ENCODE results near the gene HEMK1.

HEMK1 gene

DNA sequence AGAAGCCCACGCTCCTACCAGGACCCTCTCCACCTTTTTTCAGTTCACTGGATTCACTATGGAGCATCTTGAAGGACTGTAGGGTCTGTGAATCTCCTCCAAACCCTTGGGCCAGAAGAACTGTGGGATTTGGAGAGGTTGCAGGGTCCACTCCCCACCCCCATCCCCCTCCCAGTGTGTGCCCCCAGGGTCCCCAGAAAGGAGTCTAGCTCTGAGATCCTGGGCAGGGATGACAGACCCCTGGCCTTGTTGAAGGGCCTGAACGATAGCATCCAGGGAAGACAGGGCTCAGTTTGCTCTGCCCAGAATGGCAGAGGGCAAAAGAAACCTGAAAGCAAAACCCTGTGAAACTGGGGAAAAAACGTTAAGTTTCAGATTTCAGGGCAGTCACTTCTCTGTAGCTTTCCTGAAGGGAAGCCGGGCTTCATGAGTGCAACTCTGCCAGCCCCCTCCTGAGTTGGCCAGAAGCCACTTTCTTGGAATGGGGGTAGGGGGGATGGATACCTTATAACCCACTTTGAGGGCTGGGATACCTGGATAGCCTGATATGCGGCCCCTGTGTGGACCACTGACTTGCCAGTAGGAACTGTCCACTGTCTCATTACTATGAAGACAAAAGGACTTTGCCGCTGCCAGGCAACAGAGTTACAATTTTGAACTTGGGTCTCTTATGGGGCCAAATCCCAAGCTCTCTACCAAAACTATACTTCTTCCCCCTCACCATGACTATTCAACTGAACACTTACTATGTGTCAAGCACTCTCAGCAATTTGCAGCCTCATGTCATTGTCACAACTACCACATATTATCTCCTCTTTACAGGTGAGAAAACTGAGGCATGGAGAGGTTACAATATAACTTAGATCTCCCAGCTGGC, 43.9 kb downstream of the HEMK1 start:
- H3K27me3 ChIP-seq (replicated peaks; ENCODE audit: control insufficient read depth, insufficient read depth, low read length, poor library complexity, severe bottlenecking): no peaks in the 10 kb centered on the region
- no peak for DNase-seq
- peaks cover 20% of the 10 kb centered on the region for H3K36me3 ChIP-seq (ENCODE audit: control insufficient read depth, insufficient read depth, low read length)
- H3K4me1 ChIP-seq (ENCODE audit: control insufficient read depth, insufficient read depth, low read length, poor library complexity, severe bottlenecking): peaks cover 58% of the 10 kb centered on the region
- peak overlapping the region; percentile 82 for H3K4me3 ChIP-seq (ENCODE audit: insufficient read depth, low read depth, low read length, poor library complexity, severe bottlenecking)
- H3K27ac ChIP-seq (ENCODE audit: insufficient read depth, low read length, poor library complexity, severe bottlenecking): peak overlapping the region; percentile 38
- no peaks in the 10 kb centered on the region for H3K9me3 ChIP-seq (ENCODE audit: control insufficient read depth, low read length)

GRCh38 chr3:50615190-50615589, 45.9 kb downstream of the HEMK1 start:
- Histone ChIP-seq H3K4me1 (ENCODE audit: control insufficient read depth, insufficient read depth, low read length, poor library complexity, severe bottlenecking) (peaks cover 64% of the 10 kb centered on the region), H3K27ac (ENCODE audit: insufficient read depth, low read length, poor library complexity, severe bottlenecking) (no peak overlapping the region), H3K27me3 (replicated peaks; ENCODE audit: control insufficient read depth, insufficient read depth, low read length, poor library complexity, severe bottlenecking) (no peaks in the 10 kb centered on the region), H3K4me3 (ENCODE audit: insufficient read depth, low read depth, low read length, poor library complexity, severe bottlenecking) (no peak overlapping the region), H3K9me3 (ENCODE audit: control insufficient read depth, low read length) (no peaks in the 10 kb centered on the region), H3K36me3 (ENCODE audit: control insufficient read depth, insufficient read depth, low read length) (peaks cover 3% of the 10 kb centered on the region)
- no peak for DNase-seq

- H3K27me3 ChIP-seq (replicated peaks; ENCODE audit: control insufficient read depth, insufficient read depth, low read length, poor library complexity, severe bottlenecking): no peaks in the 10 kb centered on the region
- peak overlapping the region; percentile 56 for H3K4me3 ChIP-seq (ENCODE audit: insufficient read depth, low read depth, low read length, poor library complexity, severe bottlenecking)
- peak; percentile 68 to 81 (median 69) for DNase-seq
- H3K4me1 ChIP-seq (ENCODE audit: control insufficient read depth, insufficient read depth, low read length, poor library complexity, severe bottlenecking): peaks cover 67% of the 10 kb centered on the region
- peak overlapping the region; percentile 88 for H3K27ac ChIP-seq (ENCODE audit: insufficient read depth, low read length, poor library complexity, severe bottlenecking)
- no peaks in the 10 kb centered on the region for H3K36me3 ChIP-seq (ENCODE audit: control insufficient read depth, insufficient read depth, low read length)
- H3K9me3 ChIP-seq (ENCODE audit: control insufficient read depth, low read length): no peaks in the 10 kb centered on the region
These were observed 46.9 kb downstream of the HEMK1 start for GRCh38 chr3:50616003-50616769.

GRCh38 chr3:50616770-50617095, 47.4 kb downstream of the HEMK1 start:
- Histone ChIP-seq H3K27ac (ENCODE audit: insufficient read depth, low read length, poor library complexity, severe bottlenecking) (peak overlapping the region; percentile 88), H3K9me3 (ENCODE audit: control insufficient read depth, low read length) (no peaks in the 10 kb centered on the region), H3K36me3 (ENCODE audit: control insufficient read depth, insufficient read depth, low read length) (no peaks in the 10 kb centered on the region), H3K27me3 (replicated peaks; ENCODE audit: control insufficient read depth, insufficient read depth, low read length, poor library complexity, severe bottlenecking) (no peaks in the 10 kb centered on the region), H3K4me3 (ENCODE audit: insufficient read depth, low read depth, low read length, poor library complexity, severe bottlenecking) (peak overlapping the region; percentile 56), H3K4me1 (ENCODE audit: control insufficient read depth, insufficient read depth, low read length, poor library complexity, severe bottlenecking) (peaks cover 70% of the 10 kb centered on the region)
- peak; percentile 94 to 95 (median 95) for DNase-seq

DNA sequence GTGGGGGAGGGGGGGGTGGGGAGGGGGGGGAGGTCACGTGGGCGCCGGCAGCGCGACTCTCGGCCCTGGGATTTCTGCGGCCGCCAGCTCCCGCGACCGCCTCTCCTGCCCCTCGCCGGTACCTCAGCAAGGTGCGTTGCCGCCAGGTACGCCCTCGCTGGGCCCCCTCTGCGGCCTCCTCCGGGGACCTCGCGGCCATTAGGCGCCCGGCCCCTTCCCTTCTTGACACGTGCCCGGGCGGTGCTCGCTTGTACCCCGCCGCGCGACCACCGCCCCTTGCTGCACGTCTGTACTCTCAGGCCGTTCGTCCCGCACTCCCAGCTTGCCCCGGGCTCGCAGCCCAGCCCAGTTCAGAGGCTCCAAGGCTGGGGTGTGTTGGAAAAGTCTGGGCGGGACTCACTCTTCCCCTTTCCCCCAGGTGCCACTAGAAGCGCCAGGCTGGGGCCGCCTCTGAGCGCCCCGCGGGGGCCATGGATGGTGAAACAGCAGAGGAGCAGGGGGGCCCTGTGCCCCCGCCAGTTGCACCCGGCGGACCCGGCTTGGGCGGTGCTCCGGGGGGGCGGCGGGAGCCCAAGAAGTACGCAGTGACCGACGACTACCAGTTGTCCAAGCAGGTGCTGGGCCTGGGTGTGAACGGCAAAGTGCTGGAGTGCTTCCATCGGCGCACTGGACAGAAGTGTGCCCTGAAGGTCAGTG, 47.9 kb downstream of the HEMK1 start, which contains the start of gene MAPKAPK3:
Gene MAPKAPK3 (plus strand): TSS at position 56 of the 696 bp plus-strand sequence. CDS start 415 bp downstream, at position 471.
- Histone ChIP-seq H3K27me3 (replicated peaks; ENCODE audit: control insufficient read depth, insufficient read depth, low read length, poor library complexity, severe bottlenecking) (no peaks in the 10 kb centered on the region), H3K27ac (ENCODE audit: insufficient read depth, low read length, poor library complexity, severe bottlenecking) (peak within 1 kb of the TSS; percentile 88), H3K9me3 (ENCODE audit: control insufficient read depth, low read length) (no peaks in the 10 kb centered on the region), H3K36me3 (ENCODE audit: control insufficient read depth, insufficient read depth, low read length) (no peaks in the 10 kb centered on the region), H3K4me1 (ENCODE audit: control insufficient read depth, insufficient read depth, low read length, poor library complexity, severe bottlenecking) (peaks cover 70% of the 10 kb centered on the region), H3K4me3 (ENCODE audit: insufficient read depth, low read depth, low read length, poor library complexity, severe bottlenecking) (peak within 1 kb of the TSS; percentile 90)
- DNase-seq: no peak

- Histone ChIP-seq H3K36me3 (ENCODE audit: control insufficient read depth, insufficient read depth, low read length) (no peaks in the 10 kb centered on the region), H3K27me3 (replicated peaks; ENCODE audit: control insufficient read depth, insufficient read depth, low read length, poor library complexity, severe bottlenecking) (no peaks in the 10 kb centered on the region), H3K9me3 (ENCODE audit: control insufficient read depth, low read length) (no peaks in the 10 kb centered on the region), H3K4me3 (ENCODE audit: insufficient read depth, low read depth, low read length, poor library complexity, severe bottlenecking) (peak overlapping the region; percentile 90), H3K27ac (ENCODE audit: insufficient read depth, low read length, poor library complexity, severe bottlenecking) (peak overlapping the region; percentile 88), H3K4me1 (ENCODE audit: control insufficient read depth, insufficient read depth, low read length, poor library complexity, severe bottlenecking) (peaks cover 70% of the 10 kb centered on the region)
- no peak for DNase-seq
These were observed 48.7 kb downstream of the HEMK1 start for GRCh38 chr3:50617911-50618481.

- H3K27ac ChIP-seq (ENCODE audit: insufficient read depth, low read length, poor library complexity, severe bottlenecking): peak overlapping the region; percentile 8
- H3K9me3 ChIP-seq (ENCODE audit: control insufficient read depth, low read length): no peaks in the 10 kb centered on the region
- H3K27me3 ChIP-seq (replicated peaks; ENCODE audit: control insufficient read depth, insufficient read depth, low read length, poor library complexity, severe bottlenecking): no peaks in the 10 kb centered on the region
- H3K4me3 ChIP-seq (ENCODE audit: insufficient read depth, low read depth, low read length, poor library complexity, severe bottlenecking): no peak overlapping the region
- no peak for DNase-seq
- H3K36me3 ChIP-seq (ENCODE audit: control insufficient read depth, insufficient read depth, low read length): no peaks in the 10 kb centered on the region
- H3K4me1 ChIP-seq (ENCODE audit: control insufficient read depth, insufficient read depth, low read length, poor library complexity, severe bottlenecking): peaks cover 78% of the 10 kb centered on the region
These were observed 51.1 kb downstream of the HEMK1 start for GRCh38 chr3:50620420-50620819.

GRCh38 chr3:50620820-50621219, 51.5 kb downstream of the HEMK1 start:
- peaks cover 78% of the 10 kb centered on the region for H3K4me1 ChIP-seq (ENCODE audit: control insufficient read depth, insufficient read depth, low read length, poor library complexity, severe bottlenecking)
- no peak overlapping the region for H3K27ac ChIP-seq (ENCODE audit: insufficient read depth, low read length, poor library complexity, severe bottlenecking)
- H3K9me3 ChIP-seq (ENCODE audit: control insufficient read depth, low read length): no peaks in the 10 kb centered on the region

DNA sequence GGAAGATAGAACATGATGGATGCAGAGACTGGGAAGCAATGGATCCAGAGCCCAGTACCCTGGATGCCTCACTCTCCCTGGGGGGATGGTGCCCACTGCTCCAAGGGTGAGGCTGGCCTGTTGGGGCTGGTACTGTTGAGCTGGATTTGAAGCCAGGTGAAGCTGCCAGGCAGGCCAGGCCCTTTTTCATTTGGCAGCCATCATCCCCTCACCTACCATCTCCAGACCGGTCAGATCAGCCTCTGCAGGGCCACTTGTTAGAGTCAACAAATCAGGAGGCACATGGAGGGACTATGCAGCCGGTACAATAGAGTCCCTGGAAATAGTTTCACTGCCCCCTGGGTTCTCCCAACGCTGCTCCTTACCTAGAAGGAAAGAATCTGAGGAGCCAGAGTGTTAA, 53.6 kb downstream of the HEMK1 start:
- no peaks in the 10 kb centered on the region for H3K27me3 ChIP-seq (replicated peaks; ENCODE audit: control insufficient read depth, insufficient read depth, low read length, poor library complexity, severe bottlenecking)
- no peaks in the 10 kb centered on the region for H3K9me3 ChIP-seq (ENCODE audit: control insufficient read depth, low read length)
- DNase-seq: no peak
- no peak overlapping the region for H3K4me3 ChIP-seq (ENCODE audit: insufficient read depth, low read depth, low read length, poor library complexity, severe bottlenecking)
- H3K27ac ChIP-seq (ENCODE audit: insufficient read depth, low read length, poor library complexity, severe bottlenecking): peak overlapping the region; percentile 20
- no peaks in the 10 kb centered on the region for H3K36me3 ChIP-seq (ENCODE audit: control insufficient read depth, insufficient read depth, low read length)
- peaks cover 65% of the 10 kb centered on the region for H3K4me1 ChIP-seq (ENCODE audit: control insufficient read depth, insufficient read depth, low read length, poor library complexity, severe bottlenecking)

More at GRCh38 chr3:50620820-50621219, 51.5 kb downstream of the HEMK1 start:
- no peak overlapping the region for H3K4me3 ChIP-seq (ENCODE audit: insufficient read depth, low read depth, low read length, poor library complexity, severe bottlenecking)
- DNase-seq: no peak
- no peaks in the 10 kb centered on the region for H3K36me3 ChIP-seq (ENCODE audit: control insufficient read depth, insufficient read depth, low read length)
- no peaks in the 10 kb centered on the region for H3K27me3 ChIP-seq (replicated peaks; ENCODE audit: control insufficient read depth, insufficient read depth, low read length, poor library complexity, severe bottlenecking)
